HEK293T (cell line): ENCODE results near the gene ABLIM2.

Experiments
- CTCF ChIA-PET: fragments of 350-600 bp; formaldehyde crosslinking; extraction: SDS; loops from one replicate; lab custom pipeline; 2021; ENCODE audit warnings: antibody characterized with exemption, inconsistent platforms; lab: Yijun Ruan, JAX
- POLR2A ChIA-PET: fragments of 350-600 bp; formaldehyde crosslinking; extraction: SDS; loops from one replicate; lab custom pipeline; 2020; ENCODE audit warnings: antibody characterized with exemption, inconsistent platforms; lab: Yijun Ruan, JAX
- DNase-seq: peaks from one replicate; pipeline ENCODE4 v3.0.0; 2012; ENCODE audit warnings: mixed read lengths; ENCODE audit errors: extremely low spot score
- ARNT ChIP-seq: fragments of 450-650 bp; IDR thresholded peaks from 2 replicates; pipeline ENCODE4 v1.6.1; 2017; ENCODE audit warnings: mild to moderate bottlenecking
- BHLHE40 ChIP-seq: fragments of 450-650 bp; IDR thresholded peaks from 2 replicates; pipeline ENCODE4 v1.6.1; 2016; ENCODE audit warnings: mild to moderate bottlenecking, moderate library complexity, borderline replicate concordance
- CTBP1 ChIP-seq: fragments of 450-650 bp; IDR thresholded peaks from 2 replicates; pipeline ENCODE4 v1.6.1; 2016; ENCODE audit warnings: borderline replicate concordance
- ELF4 ChIP-seq: fragments of 450-650 bp; IDR thresholded peaks from 2 replicates; pipeline ENCODE4 v1.6.1; 2017; ENCODE audit warnings: antibody characterized with exemption
- FOXA1 ChIP-seq: fragments of 450-650 bp; IDR thresholded peaks from 2 replicates; pipeline ENCODE4 v1.6.1; 2016; ENCODE audit warnings: mild to moderate bottlenecking
- FOXK2 ChIP-seq: fragments of 450-650 bp; IDR thresholded peaks from 2 replicates; pipeline ENCODE4 v1.6.1; 2016; ENCODE audit warnings: mild to moderate bottlenecking
- FOXM1 ChIP-seq: fragments of 450-650 bp; IDR thresholded peaks from 2 replicates; pipeline ENCODE4 v1.6.1; 2017; ENCODE audit warnings: mild to moderate bottlenecking, borderline replicate concordance
- HDGF ChIP-seq: fragments of 450-650 bp; IDR thresholded peaks from 2 replicates; pipeline ENCODE4 v1.6.1; 2017; ENCODE audit warnings: antibody characterized with exemption, borderline replicate concordance
- L3MBTL2 ChIP-seq: fragments of 450-650 bp; conservative IDR thresholded peaks from 2 replicates; pipeline ENCODE4 v1.6.1; 2016; ENCODE audit warnings: mild to moderate bottlenecking
- LEF1 ChIP-seq: fragments of 450-650 bp; IDR thresholded peaks from 2 replicates; pipeline ENCODE4 v1.6.1; 2017; ENCODE audit warnings: mild to moderate bottlenecking, borderline replicate concordance
- NFRKB ChIP-seq: fragments of 450-650 bp; IDR thresholded peaks from 2 replicates; pipeline ENCODE4 v1.6.1; 2016; ENCODE audit warnings: mild to moderate bottlenecking, moderate library complexity
- SP1 ChIP-seq: fragments of 450-650 bp; IDR thresholded peaks from 2 replicates; pipeline ENCODE4 v1.6.1; 2017
- SUZ12 ChIP-seq: fragments of 450-650 bp; IDR thresholded peaks from 2 replicates; pipeline ENCODE4 v1.6.1; 2016; ENCODE audit warnings: mild to moderate bottlenecking
- TARDBP ChIP-seq: fragments of 450-650 bp; IDR thresholded peaks from 2 replicates; pipeline ENCODE4 v1.6.1; 2016
- ZNF384 ChIP-seq: fragments of 450-650 bp; IDR thresholded peaks from 2 replicates; pipeline ENCODE4 v1.6.1; 2016
- TF ChIP-seq, protein P1 (sequence below): fragments of 450-650 bp; IDR thresholded peaks from 2 replicates; pipeline ENCODE4 v1.6.1; 2016

The ABLIM2 gene

GRCh38 chr4:8202108-8203051, 43.8 kb upstream of the ABLIM2 start:
- TF ChIP-seq, protein P1, sequence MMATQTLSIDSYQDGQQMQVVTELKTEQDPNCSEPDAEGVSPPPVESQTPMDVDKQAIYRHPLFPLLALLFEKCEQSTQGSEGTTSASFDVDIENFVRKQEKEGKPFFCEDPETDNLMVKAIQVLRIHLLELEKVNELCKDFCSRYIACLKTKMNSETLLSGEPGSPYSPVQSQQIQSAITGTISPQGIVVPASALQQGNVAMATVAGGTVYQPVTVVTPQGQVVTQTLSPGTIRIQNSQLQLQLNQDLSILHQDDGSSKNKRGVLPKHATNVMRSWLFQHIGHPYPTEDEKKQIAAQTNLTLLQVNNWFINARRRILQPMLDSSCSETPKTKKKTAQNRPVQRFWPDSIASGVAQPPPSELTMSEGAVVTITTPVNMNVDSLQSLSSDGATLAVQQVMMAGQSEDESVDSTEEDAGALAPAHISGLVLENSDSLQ, result no peak
- TF ChIP-seq LEF1, result no peak
- TF ChIP-seq L3MBTL2, result no peak
- TF ChIP-seq SUZ12, result no peak
- no peak for TF ChIP-seq HDGF
- no peak for TF ChIP-seq NFRKB
- TF ChIP-seq ZNF384, result no peak
- TF ChIP-seq TARDBP, result no peak
- TF ChIP-seq FOXM1, result no peak
- TF ChIP-seq FOXA1, result no peak
- TF ChIP-seq CTBP1, result no peak
- no peak for TF ChIP-seq BHLHE40
- TF ChIP-seq ARNT, result no peak
- no peak for TF ChIP-seq ELF4
- TF ChIP-seq FOXK2, result no peak
- no peak for DNase-seq
- ChIA-PET CTCF (no interaction called here), POLR2A (no interaction called here)

GRCh38 chr4:8201321-8201781, 42.7 kb upstream of the ABLIM2 start:
- TF ChIP-seq FOXK2, result no peak
- ChIA-PET CTCF (no interaction called here), POLR2A (no interaction called here)
- no peak for DNase-seq

GRCh38 chr4:8200302-8200975, 41.8 kb upstream of the ABLIM2 start:
- TF ChIP-seq FOXK2, result no peak
- TF ChIP-seq HDGF, result no peak
- no peak for TF ChIP-seq ARNT
- TF ChIP-seq, protein P1, result no peak
- no peak for TF ChIP-seq L3MBTL2
- no peak for TF ChIP-seq LEF1
- TF ChIP-seq CTBP1, result no peak
- TF ChIP-seq ELF4, result no peak
- TF ChIP-seq ZNF384, result no peak
- TF ChIP-seq BHLHE40, result no peak
- no peak for TF ChIP-seq SP1
- no peak for TF ChIP-seq FOXM1
- no peak for TF ChIP-seq SUZ12
- TF ChIP-seq NFRKB, result no peak
- TF ChIP-seq TARDBP, result no peak
- TF ChIP-seq FOXA1, result no peak
- DNase-seq, result no peak
- CTCF ChIA-PET, result no interaction called here
- POLR2A ChIA-PET, result no interaction called here

- POLR2A ChIA-PET, result no interaction called here
- CTCF ChIA-PET, result no interaction called here
- TF ChIP-seq FOXK2 (no peak), ZNF384 (no peak), L3MBTL2 (no peak), FOXA1 (no peak), ARNT (no peak), TARDBP (no peak), NFRKB (no peak)
- TF ChIP-seq, protein P1, result no peak
- no peak for DNase-seq
Observed at GRCh38 chr4:8199594-8200301, 41.1 kb upstream of the ABLIM2 start.

DNA sequence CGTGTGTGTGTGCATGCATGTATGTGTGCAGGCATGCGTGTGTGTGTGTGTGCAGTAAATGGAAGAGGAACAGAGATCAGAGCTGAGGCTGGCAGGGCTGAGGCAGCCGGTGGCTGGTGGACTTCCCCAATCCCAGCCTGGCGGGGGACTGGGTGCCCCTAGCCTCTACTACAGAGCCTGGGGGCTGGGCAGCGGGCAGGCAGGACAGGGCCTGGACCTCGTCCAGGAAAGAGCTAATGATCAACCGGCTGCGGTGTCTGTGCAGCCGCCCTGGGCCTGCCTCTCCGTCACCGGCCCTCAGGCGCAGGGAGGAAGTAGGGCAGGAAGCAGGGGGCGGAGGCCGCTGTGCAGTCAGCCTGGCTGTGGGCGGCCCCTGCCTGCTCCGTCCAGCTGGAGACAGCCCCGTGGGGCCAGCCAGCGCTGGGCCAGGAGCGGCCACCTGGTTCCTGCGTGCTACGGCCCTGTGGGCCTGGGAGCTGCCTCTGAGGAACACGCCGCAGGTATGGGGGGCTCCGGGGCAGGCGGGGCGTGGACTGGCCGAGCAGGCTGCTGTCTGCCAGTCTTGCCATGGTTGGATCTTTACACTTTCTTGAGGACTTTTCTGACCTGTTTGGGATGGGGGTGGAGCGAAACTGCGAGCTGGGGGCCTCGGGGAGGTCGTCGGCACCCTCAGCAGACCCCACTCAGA, 40.4 kb upstream of the ABLIM2 start, which contains the start of gene SH3TC1:
Gene SH3TC1, plus strand, starts transcription at position 385 of the 688 bp plus-strand sequence. CDS start 5,905 bp downstream, outside the sequence.
- CTCF ChIA-PET, result no interaction called here
- no peak for TF ChIP-seq TARDBP
- POLR2A ChIA-PET, result no interaction called here
- no peak for DNase-seq
